OCI-LY7 (cell line): ENCODE data around the gene ABCC4. TPM values are rescaled to one million over a fixed set of nuclear protein-coding genes. Genes with fewer than 3 reads are reported as not detected.

Source experiments
- BruUV-seq: library from RNA; stranded (reverse); fragments of 400-500 nt; replicated peaks from 2 replicates; lab custom pipeline; 2021; lab: Mats Ljungman, UMichigan
- CTCF ChIA-PET: fragments of 300-600 bp; sonication (Branson Sonifier 250); formaldehyde crosslinking; loops from one replicate; lab custom pipeline; 2022; ENCODE audit warnings: antibody characterized with exemption; ENCODE audit not compliant: unreplicated experiment; lab: Charles Lee
- POLR2A ChIA-PET: fragments of 300-600 bp; sonication (Branson Sonifier 250); formaldehyde crosslinking; loops from one replicate; lab custom pipeline; 2022; ENCODE audit warnings: antibody characterized with exemption; lab: Charles Lee
- DNase-seq: peaks from one replicate; pipeline ENCODE4 v3.0.0-alpha.2; 2015; ENCODE audit warnings: low spot score
- H2AFZ ChIP-seq: fragments of 200-600 bp; sonication (generic), shearing (Covaris generic); 2 replicates; pipeline ENCODE4 v1.6.1; 2014; ENCODE audit warnings: mild to moderate bottlenecking, antibody characterized with exemption, low read length, moderate library complexity
- H3K27ac ChIP-seq: fragments of 200-600 bp; sonication (generic); 2 replicates; pipeline ENCODE4 v1.5.1; 2014; ENCODE audit warnings: mixed run types, low read depth, mild to moderate bottlenecking, moderate library complexity, low read length, inconsistent platforms; ENCODE audit not compliant: poor library complexity, severe bottlenecking
- H3K36me3 ChIP-seq: fragments of 200-600 bp; sonication (generic); 2 replicates; pipeline ENCODE4 v1.6.1; 2014; ENCODE audit warnings: mild to moderate bottlenecking, antibody characterized with exemption, low read length, moderate library complexity, mixed read lengths; ENCODE audit not compliant: insufficient read depth
- H3K4me1 ChIP-seq: fragments of 200-600 bp; sonication (generic); 2 replicates; pipeline ENCODE4 v1.5.1; 2014; ENCODE audit warnings: mild to moderate bottlenecking, low read length; ENCODE audit not compliant: insufficient read depth, poor library complexity, severe bottlenecking
- H3K4me2 ChIP-seq: fragments of 200-600 bp; sonication (generic); 2 replicates; pipeline ENCODE4 v1.6.1; 2014; ENCODE audit warnings: mild to moderate bottlenecking, low read length
- H3K4me3 ChIP-seq: fragments of 200-600 bp; sonication (generic); 2 replicates; pipeline ENCODE4 v1.5.1; 2014; ENCODE audit warnings: mild to moderate bottlenecking, low read depth, low read length; ENCODE audit not compliant: poor library complexity, severe bottlenecking
- H3K79me2 ChIP-seq: fragments of 200-600 bp; sonication (generic); 2 replicates; pipeline ENCODE4 v1.6.1; 2016; ENCODE audit warnings: low read depth, mild to moderate bottlenecking, low read length, moderate library complexity, mixed read lengths; ENCODE audit not compliant: insufficient read depth
- H3K9me2 ChIP-seq: fragments of 200-600 bp; sonication (generic); 2 replicates; pipeline ENCODE4 v1.6.1; 2016; ENCODE audit warnings: mild to moderate bottlenecking, low read length, mixed read lengths; ENCODE audit not compliant: insufficient read depth
- H3K9me3 ChIP-seq: fragments of 200-600 bp; sonication (generic); 2 replicates; pipeline ENCODE4 v1.6.1; 2014; ENCODE audit warnings: mild to moderate bottlenecking, mixed run types, low read length, mixed read lengths
- H4K20me1 ChIP-seq: fragments of 200-600 bp; sonication (generic); 2 replicates; pipeline ENCODE4 v1.6.1; 2014; ENCODE audit warnings: mild to moderate bottlenecking, antibody characterized with exemption, low read length, moderate library complexity, mixed read lengths; ENCODE audit not compliant: insufficient read depth
- CTCF ChIP-seq: fragments of 200-600 bp; sonication (generic); conservative IDR thresholded peaks from 2 replicates; pipeline ENCODE4 v1.5.1; 2014; ENCODE audit warnings: mild to moderate bottlenecking, antibody characterized with exemption, low read length, moderate library complexity, mixed read lengths
- EZH2phosphoT487 ChIP-seq: fragments of 200-600 bp; sonication (generic); IDR thresholded peaks from 2 replicates; pipeline ENCODE4 v1.6.1; 2018; ENCODE audit warnings: low read depth, borderline replicate concordance, mild to moderate bottlenecking, mixed run types, antibody characterized with exemption, low read length, moderate library complexity, mixed read lengths
- intact Hi-C: fragments of 100-400 bp; cut with micrococcal nuclease; formaldehyde crosslinking; loops from one replicate; pipeline ENCODE4 v1.10.0; 2022; ENCODE audit not compliant: unreplicated experiment
- total RNA-seq, 2 experiments: library from RNA; depleted of rRNA in 1 of 2; stranded (reverse); fragments of >200 nt in 1 of 2; shearing (Covaris generic) in 1 of 2; gene quantifications; 2 replicates each; pipeline ENCODE4 v1.2.3, GENCODE V29; 2014 to 2022

Gene ABCC4
- total RNA-seq, 2 experiments from 2014 or later = 7.3 to 7.8 TPM

GRCh38 chr13:95023405-95023804 is 277.8 kb downstream of the ABCC4 start:
- DNase-seq = no peak
- Histone ChIP-seq H3K9me2 (no peaks in the 10 kb centered on the region), H3K9me3 (no peaks in the 10 kb centered on the region), H2AFZ (no peak overlapping the region), H4K20me1 (no peaks in the 10 kb centered on the region), H3K4me2 (no peak overlapping the region), H3K4me3 (no peak overlapping the region), H3K27ac (no peak overlapping the region), H3K79me2 (no peaks in the 10 kb centered on the region), H3K4me1 (no peaks in the 10 kb centered on the region), H3K36me3 (no peaks in the 10 kb centered on the region)
- TF ChIP-seq EZH2phosphoT487 (no peak), CTCF (no peak)
- intact Hi-C loops = no loop called here
- ChIA-PET CTCF (no interaction called here), POLR2A (no interaction called here)
- BruUV-seq = no TSS peak

- Histone ChIP-seq H4K20me1 (no peaks in the 10 kb centered on the region), H3K9me3 (no peaks in the 10 kb centered on the region), H3K27ac (no peak overlapping the region), H3K4me2 (no peak overlapping the region), H3K9me2 (no peaks in the 10 kb centered on the region), H3K79me2 (no peaks in the 10 kb centered on the region), H3K4me3 (no peak overlapping the region), H3K36me3 (no peaks in the 10 kb centered on the region), H3K4me1 (no peaks in the 10 kb centered on the region), H2AFZ (no peak overlapping the region)
- POLR2A ChIA-PET = no interaction called here
- TF ChIP-seq CTCF (no peak), EZH2phosphoT487 (no peak)
- CTCF ChIA-PET = no interaction called here
- DNase-seq = no peak
- BruUV-seq = no TSS peak
- intact Hi-C loops = no loop called here
These were observed 280.8 kb downstream of the ABCC4 start for GRCh38 chr13:95020298-95020987.

- POLR2A ChIA-PET = interaction anchor here (0.6 kb wide), 1 partner anchor 37 kb away, joined by 3 read pairs; no protein-coding TSS in a partner anchor
- no peak overlapping the region for H3K27ac ChIP-seq
- H3K4me2 ChIP-seq = no peak overlapping the region
- CTCF ChIA-PET = no interaction called here
- no peaks in the 10 kb centered on the region for H4K20me1 ChIP-seq
- no peaks in the 10 kb centered on the region for H3K36me3 ChIP-seq
- H3K79me2 ChIP-seq = no peaks in the 10 kb centered on the region
- no peak overlapping the region for H3K4me3 ChIP-seq
- H2AFZ ChIP-seq = no peak overlapping the region
- DNase-seq = no peak
- no peaks in the 10 kb centered on the region for H3K9me3 ChIP-seq
- H3K9me2 ChIP-seq = no peaks in the 10 kb centered on the region
- intact Hi-C loops = no loop called here
- no peaks in the 10 kb centered on the region for H3K4me1 ChIP-seq
- no TSS peak for BruUV-seq
- TF ChIP-seq CTCF = no peak
These were observed 281.4 kb downstream of the ABCC4 start for GRCh38 chr13:95019886-95020285.
